Naive thymus-derived CD4-positive, alpha-beta T cell (primary cell): ENCODE measurements around the gene AFF2. TPM values are rescaled to one million over a fixed set of nuclear protein-coding genes. Genes with fewer than 3 reads are reported as not detected.

ENCODE experiments used
- ATAC-seq: fragments of 150-1000 bp; cut with Tn5 transposase; 2 replicates; pipeline ENCODE4 v1.10.0; 2021; ENCODE audit warnings: mild to moderate bottlenecking, moderate library complexity
- CTCF ChIA-PET: fragments of 350-600 bp; sonication (Branson Sonifier 250); formaldehyde crosslinking; loops from one replicate; lab custom pipeline; 2021; ENCODE audit warnings: antibody characterized with exemption; lab: Charles Lee
- POLR2A ChIA-PET: fragments of 350-600 bp; sonication (Branson Sonifier 250); formaldehyde crosslinking; loops from one replicate; lab custom pipeline; 2021; ENCODE audit warnings: antibody characterized with exemption, inconsistent platforms; lab: Charles Lee
- DNase-seq, 9 donors: peaks; one replicate each; pipeline versions ENCODE4 v3.0.0 to v3.0.0-alpha.2; 2020 to 2022; ENCODE audit warnings: mixed read lengths in 1 of 9
- H3K27ac ChIP-seq: one replicate; pipeline ENCODE4 v1.7.0; 2013; ENCODE audit warnings: mild to moderate bottlenecking, low read depth, low read length, moderate library complexity
- H3K27me3 ChIP-seq, 2 donors: one replicate each; pipeline ENCODE4 v1.7.0; 2013; ENCODE audit warnings: low read length in 2 of 2, mild to moderate bottlenecking in 2 of 2, moderate library complexity in 2 of 2; ENCODE audit not compliant: control insufficient read depth in 2 of 2, insufficient read depth in 2 of 2
- H3K36me3 ChIP-seq, 3 experiments: 1 replicate in 2 of 3; 2 replicates in 1 of 3; pipeline ENCODE4 v1.7.0; 2013; ENCODE audit warnings: low read length in 3 of 3, mild to moderate bottlenecking in 3 of 3, moderate library complexity in 1 of 3; ENCODE audit not compliant: insufficient read depth in 3 of 3, control insufficient read depth in 2 of 3
- H3K4me1 ChIP-seq, 2 donors: one replicate each; pipeline ENCODE4 v1.7.0; 2013; ENCODE audit warnings: low read length in 2 of 2, mild to moderate bottlenecking in 2 of 2, moderate library complexity in 1 of 2; ENCODE audit not compliant: control insufficient read depth in 2 of 2, insufficient read depth in 2 of 2
- H3K4me3 ChIP-seq: 2 replicates; pipeline ENCODE4 v1.7.0; 2013; ENCODE audit warnings: mild to moderate bottlenecking, low read length
- H3K9me3 ChIP-seq, 3 experiments: 1 replicate in 2 of 3; 2 replicates in 1 of 3; pipeline ENCODE4 v1.7.0; 2013; ENCODE audit warnings: low read length in 3 of 3; ENCODE audit not compliant: control insufficient read depth in 2 of 3
- H3K27ac Mint-ChIP-seq, 9 donors: one replicate each; pipeline ENCODE4 v1.8.0; 2020 to 2022; ENCODE audit warnings: mixed read lengths in 9 of 9, mild to moderate bottlenecking in 8 of 9, moderate library complexity in 5 of 9, inconsistent platforms in 2 of 9
- H3K27me3 Mint-ChIP-seq, 5 donors: one replicate each; pipeline ENCODE4 v1.8.0; 2021 to 2022; ENCODE audit warnings: mixed read lengths in 5 of 5, mild to moderate bottlenecking in 1 of 5
- H3K36me3 Mint-ChIP-seq, 5 donors: one replicate each; pipeline ENCODE4 v1.8.0; 2020 to 2022; ENCODE audit warnings: mixed read lengths in 5 of 5, mild to moderate bottlenecking in 3 of 5, inconsistent platforms in 1 of 5
- H3K4me1 Mint-ChIP-seq, 7 donors: one replicate each; pipeline ENCODE4 v1.8.0; 2020 to 2022; ENCODE audit warnings: mixed read lengths in 7 of 7, mild to moderate bottlenecking in 3 of 7, inconsistent platforms in 1 of 7
- H3K4me3 Mint-ChIP-seq, 10 donors: one replicate each; pipeline ENCODE4 v1.8.0; 2020 to 2022; ENCODE audit warnings: mild to moderate bottlenecking in 10 of 10, mixed read lengths in 10 of 10, moderate library complexity in 6 of 10, inconsistent platforms in 2 of 10
- H3K9me3 Mint-ChIP-seq, 11 donors: one replicate each; pipeline ENCODE4 v1.8.0; 2020 to 2022; ENCODE audit warnings: mixed read lengths in 11 of 11, mild to moderate bottlenecking in 4 of 11, inconsistent platforms in 1 of 11, moderate library complexity in 1 of 11
- intact Hi-C, 2 donors: fragments of 100-400 bp; cut with micrococcal nuclease; formaldehyde crosslinking; loops; one replicate each; pipeline ENCODE4 v1.15.1; 2023
- polyA plus RNA-seq, 2 donors: library from polyadenylated mRNA; unstranded; fragments of 300-500 nt; fragmentation: Illumina TruSeq; gene quantifications; one replicate each; pipeline ENCODE4 v1.2.3, GENCODE V29; 2021
- total RNA-seq, 6 experiments: library from RNA in 5 of 6; stranded (reverse) in 5 of 6; gene quantifications; 1 replicate in 5 of 6; 2 replicates in 1 of 6; pipeline ENCODE4 v1.2.3 and lab custom pipeline; 2021 to 2026

AFF2 gene
- 1 to 10 TPM; 2.7 to 6.0 (median 4.7) TPM for total RNA-seq
- 1 to 10 TPM in 1 of 2 donors, under 1 TPM in 1; 0.31 to 1.8 TPM for polyA plus RNA-seq
- 10.8 reads per million, percentile 37 among the genes with 10 or more reads in this experiment for total RNA-seq (lab: John Stamatoyannopoulos, UW)

DNA sequence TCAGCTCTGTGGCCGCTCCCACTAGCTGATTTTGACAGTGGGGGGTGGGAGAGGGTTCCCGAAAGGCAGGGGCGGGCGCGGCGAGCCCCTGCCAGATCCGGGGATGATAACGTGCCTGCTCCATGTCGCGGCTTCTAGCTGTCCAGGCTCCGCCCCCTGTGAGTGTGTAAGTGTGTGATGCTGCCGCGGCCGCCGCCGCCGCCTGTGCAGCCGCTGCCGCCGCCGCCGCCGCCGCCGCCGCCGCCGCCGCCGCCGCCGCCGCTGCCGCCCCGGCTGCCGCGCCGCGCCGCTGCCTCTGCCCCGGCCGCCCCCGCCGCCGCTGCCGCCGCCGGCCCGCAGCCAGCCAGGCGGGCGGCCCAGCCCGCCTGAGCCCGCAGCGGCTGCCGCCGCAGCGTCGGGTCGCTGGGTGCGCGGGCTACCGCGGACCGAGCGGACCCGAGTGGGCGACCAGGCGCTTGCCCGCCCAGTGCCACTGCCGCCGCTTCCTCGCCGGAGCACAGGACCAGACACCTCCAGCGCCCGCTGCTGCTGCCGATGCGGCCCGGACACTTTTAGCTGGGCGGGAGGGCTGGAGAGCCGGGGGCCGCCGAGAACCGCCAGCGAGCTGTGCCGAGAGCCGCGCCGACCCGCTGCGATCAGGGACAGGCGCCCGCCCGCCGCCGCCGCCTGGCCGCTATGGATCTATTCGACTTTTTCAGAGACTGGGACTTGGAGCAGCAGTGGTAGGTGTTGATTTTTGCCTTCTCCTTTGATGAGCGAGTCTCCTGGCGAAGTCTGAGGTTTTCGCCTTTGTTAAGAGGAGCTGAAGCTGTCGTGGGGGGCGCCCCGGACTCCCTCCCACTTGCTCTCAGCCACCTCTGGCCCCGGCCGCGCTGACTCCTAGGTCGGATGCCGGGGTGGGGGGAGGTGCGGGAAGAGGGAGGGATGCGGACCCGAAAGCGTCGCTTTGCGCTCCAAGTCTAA, at the start of gene AFF2:
Gene AFF2, plus strand, starts transcription at position 195 of the 963 bp plus-strand sequence. Its CDS starts 481 bp downstream, at position 676.
- POLR2A ChIA-PET = no interaction called here
- no peaks in the 10 kb centered on the region for H3K27me3 ChIP-seq
- ATAC-seq (peak; percentile 73), DNase-seq (peak in 8 of 9 donors; percentile 18 to 46 (median 30))
- Mint-ChIP-seq H3K9me3 (no peaks in the 10 kb centered on the region), H3K27me3 (peaks cover 0 to 19% (median 0%) of the 10 kb centered on the region in 5 donors), H3K27ac (no peak within 1 kb of the TSS), H3K4me1 (peaks cover 2 to 30% (median 13%) of the 10 kb centered on the region in 7 donors), H3K4me3 (peak within 1 kb of the TSS; percentile 79 to 92 (median 86)), H3K36me3 (no peaks in the 10 kb centered on the region)
- H3K9me3 ChIP-seq = no peaks in the 10 kb centered on the region
- intact Hi-C loops = loop anchor here in 1 of 2 donors (1.0 to 2.0 kb wide), 2 partner anchors 119 to 166 kb away; no protein-coding TSS in a partner anchor
- CTCF ChIA-PET = no interaction called here
- no peak within 1 kb of the TSS for H3K27ac ChIP-seq
- no peaks in the 10 kb centered on the region for H3K4me1 ChIP-seq
- H3K36me3 ChIP-seq = no peaks in the 10 kb centered on the region
- H3K4me3 ChIP-seq = peak within 1 kb of the TSS; percentile 38

DNA sequence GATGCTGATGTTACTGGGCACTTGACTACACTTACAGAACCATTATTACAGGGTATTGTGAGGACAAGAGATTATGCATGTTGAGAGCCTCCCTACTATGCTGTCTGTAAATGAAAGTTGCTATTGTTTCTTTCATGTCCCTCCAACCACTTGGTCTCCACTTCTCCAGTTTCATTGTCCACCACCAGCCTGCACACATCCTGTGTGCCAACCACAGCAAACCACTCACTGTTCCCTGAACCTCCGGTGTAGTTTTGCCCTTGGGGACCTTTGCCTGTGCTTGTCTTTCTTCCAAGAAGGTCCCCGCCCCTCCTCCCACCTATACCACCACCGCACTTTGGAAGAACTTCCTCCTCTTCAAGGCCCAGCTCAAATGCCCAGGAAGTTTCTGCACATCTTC, 43.1 kb upstream of the AFF2 start:
- Mint-ChIP-seq H3K9me3 (peaks cover 0 to 2% (median 0%) of the 10 kb centered on the region in 11 donors), H3K4me1 (peaks cover 0 to 5% (median 0%) of the 10 kb centered on the region in 7 donors), H3K36me3 (peaks cover 0 to 7% (median 0%) of the 10 kb centered on the region in 5 donors), H3K4me3 (no peak overlapping the region), H3K27me3 (no peaks in the 10 kb centered on the region), H3K27ac (no peak overlapping the region)
- ATAC-seq = no peak
- Histone ChIP-seq H3K4me3 (no peak overlapping the region), H3K4me1 (no peaks in the 10 kb centered on the region), H3K36me3 (no peaks in the 10 kb centered on the region), H3K9me3 (no peaks in the 10 kb centered on the region), H3K27me3 (no peaks in the 10 kb centered on the region), H3K27ac (no peak overlapping the region)
- intact Hi-C loops = no loop called here
- DNase-seq = no peak
- CTCF ChIA-PET = no interaction called here
- POLR2A ChIA-PET = no interaction called here

- no peak overlapping the region for H3K4me3 Mint-ChIP-seq
- H3K36me3 Mint-ChIP-seq = peaks cover 0 to 7% (median 0%) of the 10 kb centered on the region in 5 donors
- ATAC-seq (no peak), DNase-seq (no peak)
- peaks cover 0 to 14% (median 8%) of the 10 kb centered on the region in 7 donors for H3K4me1 Mint-ChIP-seq
- H3K9me3 Mint-ChIP-seq = peaks cover 0 to 2% (median 0%) of the 10 kb centered on the region in 11 donors
- Histone ChIP-seq H3K36me3 (no peaks in the 10 kb centered on the region), H3K9me3 (no peaks in the 10 kb centered on the region), H3K4me1 (no peaks in the 10 kb centered on the region), H3K4me3 (no peak overlapping the region), H3K27me3 (no peaks in the 10 kb centered on the region), H3K27ac (no peak overlapping the region)
- ChIA-PET CTCF (no interaction called here), POLR2A (no interaction called here)
- intact Hi-C loops = no loop called here
- peaks cover 0 to 3% (median 0%) of the 10 kb centered on the region in 5 donors for H3K27me3 Mint-ChIP-seq
- no peak overlapping the region for H3K27ac Mint-ChIP-seq
These were observed 41.1 kb upstream of the AFF2 start for GRCh38 chrX:148459343-148459742.

- Histone ChIP-seq H3K4me1 (no peaks in the 10 kb centered on the region), H3K4me3 (no peak overlapping the region), H3K27ac (no peak overlapping the region), H3K9me3 (no peaks in the 10 kb centered on the region), H3K27me3 (no peaks in the 10 kb centered on the region), H3K36me3 (no peaks in the 10 kb centered on the region)
- Mint-ChIP-seq H3K9me3 (peaks cover 0 to 5% (median 0%) of the 10 kb centered on the region in 11 donors), H3K27me3 (peaks cover 0 to 3% (median 0%) of the 10 kb centered on the region in 5 donors), H3K4me1 (peaks cover 0 to 31% (median 25%) of the 10 kb centered on the region in 7 donors), H3K36me3 (no peaks in the 10 kb centered on the region), H3K27ac (no peak overlapping the region), H3K4me3 (no peak overlapping the region)
- ChIA-PET POLR2A (no interaction called here), CTCF (no interaction called here)
- intact Hi-C loops = no loop called here
- ATAC-seq (no peak), DNase-seq (no peak)
These were observed 34.1 kb upstream of the AFF2 start for GRCh38 chrX:148466292-148466691.

- no peak for DNase-seq
- ATAC-seq = no peak
- POLR2A ChIA-PET = no interaction called here
- H3K9me3 Mint-ChIP-seq = peaks cover 0 to 5% (median 0%) of the 10 kb centered on the region in 11 donors
- no peaks in the 10 kb centered on the region for H3K36me3 Mint-ChIP-seq
- Histone ChIP-seq H3K4me3 (no peak overlapping the region), H3K27ac (no peak overlapping the region), H3K9me3 (no peaks in the 10 kb centered on the region), H3K4me1 (no peaks in the 10 kb centered on the region), H3K36me3 (no peaks in the 10 kb centered on the region), H3K27me3 (no peaks in the 10 kb centered on the region)
- intact Hi-C loops = no loop called here
- CTCF ChIA-PET = no interaction called here
- no peak overlapping the region for H3K27ac Mint-ChIP-seq
- peaks cover 0 to 21% (median 16%) of the 10 kb centered on the region in 7 donors for H3K4me1 Mint-ChIP-seq
- H3K4me3 Mint-ChIP-seq = no peak overlapping the region
- no peaks in the 10 kb centered on the region for H3K27me3 Mint-ChIP-seq
These were observed 30.1 kb upstream of the AFF2 start for GRCh38 chrX:148470324-148470723.

DNA sequence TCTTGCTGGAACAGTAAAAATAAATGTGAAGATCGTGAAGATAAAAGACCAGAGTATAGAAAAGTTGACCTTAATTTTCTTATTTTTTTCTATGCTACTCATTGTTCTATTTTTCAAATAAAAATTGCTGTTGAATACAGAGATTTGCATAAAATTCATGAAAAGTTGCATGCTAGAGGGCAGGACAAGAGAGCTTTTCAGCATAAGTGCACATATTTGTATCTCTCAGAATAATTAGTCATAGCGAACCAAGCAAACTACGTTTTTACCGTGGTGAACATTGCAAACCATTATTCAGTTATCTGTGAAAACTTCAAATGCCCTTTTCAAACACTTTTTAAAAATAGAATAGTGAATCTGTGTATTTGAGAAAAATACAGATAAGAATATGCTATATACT, 26.4 kb upstream of the AFF2 start:
- CTCF ChIA-PET = no interaction called here
- intact Hi-C loops = no loop called here
- Mint-ChIP-seq H3K27me3 (no peaks in the 10 kb centered on the region), H3K36me3 (no peaks in the 10 kb centered on the region), H3K27ac (no peak overlapping the region), H3K4me1 (peaks cover 0 to 18% (median 15%) of the 10 kb centered on the region in 7 donors), H3K9me3 (peaks cover 0 to 3% (median 0%) of the 10 kb centered on the region in 11 donors), H3K4me3 (no peak overlapping the region)
- Histone ChIP-seq H3K27ac (no peak overlapping the region), H3K4me3 (no peak overlapping the region), H3K4me1 (no peaks in the 10 kb centered on the region), H3K36me3 (no peaks in the 10 kb centered on the region), H3K27me3 (no peaks in the 10 kb centered on the region), H3K9me3 (no peaks in the 10 kb centered on the region)
- DNase-seq (no peak), ATAC-seq (no peak)
- POLR2A ChIA-PET = no interaction called here
